H1 (cell line): ENCODE measurements around the gene CD72. TPM values are rescaled to one million over a fixed set of nuclear protein-coding genes. Genes with fewer than 3 reads are reported as not detected.

Source experiments
- CTCF ChIA-PET: fragments of 300-600 bp; sonication (Branson Sonifier 250); formaldehyde crosslinking; loops from one replicate; lab custom pipeline; 2021; ENCODE audit not compliant: partially characterized antibody; lab: Charles Lee
- POLR2A ChIA-PET: fragments of 300-600 bp; sonication (Branson Sonifier 250); formaldehyde crosslinking; loops from one replicate; lab custom pipeline; 2021; ENCODE audit warnings: inconsistent platforms; ENCODE audit not compliant: partially characterized antibody; lab: Charles Lee
- DNase-seq, 2 experiments: peaks; one replicate each; pipeline versions ENCODE4 v3.0.0 to v3.0.0-alpha.2; 2010 to 2022; ENCODE audit warnings: low spot score in 2 of 2, low read depth in 1 of 2, mixed read lengths in 1 of 2
- FAIRE-seq: peaks from 2 replicates; lab custom pipeline; 2011; peaks lifted over from hg19 to GRCh38; lab: Jason Lieb, UNC
- H2AFZ ChIP-seq: 2 replicates; pipeline ENCODE4 v1.8.1; 2012; ENCODE audit warnings: low read length, inconsistent platforms
- H2AK5ac ChIP-seq: 2 replicates; pipeline ENCODE4 v1.6.1; 2013; ENCODE audit warnings: low read depth, low read length
- H2BK120ac ChIP-seq: replicated peaks from 2 replicates; pipeline ENCODE3; 2013; ENCODE audit warnings: low read depth, low read length, inconsistent platforms
- H2BK12ac ChIP-seq: 2 replicates; pipeline ENCODE4 v1.6.1; 2013; ENCODE audit warnings: low read depth, low read length
- H2BK15ac ChIP-seq: 2 replicates; pipeline ENCODE4 v1.6.1; 2013; ENCODE audit warnings: low read length
- H2BK20ac ChIP-seq: 2 replicates; pipeline ENCODE4 v1.6.1; 2013; ENCODE audit warnings: low read length
- H2BK5ac ChIP-seq: 2 replicates; pipeline ENCODE4 v1.6.1; 2013; ENCODE audit warnings: low read depth, low read length
- H3K14ac ChIP-seq: 2 replicates; pipeline ENCODE4 v1.6.1; 2013; ENCODE audit warnings: inconsistent platforms; ENCODE audit not compliant: insufficient read length
- H3K18ac ChIP-seq: 2 replicates; pipeline ENCODE4 v1.6.1; 2013; ENCODE audit warnings: low read length; ENCODE audit errors: extremely low read depth
- H3K23ac ChIP-seq: 2 replicates; pipeline ENCODE4 v1.6.1; 2013; ENCODE audit warnings: inconsistent platforms; ENCODE audit not compliant: insufficient read length
- H3K23me2 ChIP-seq: 2 replicates; pipeline ENCODE4 v1.6.1; 2013; ENCODE audit warnings: low read depth, low read length
- H3K27ac ChIP-seq: 2 replicates; pipeline ENCODE4 v1.6.1; 2011; ENCODE audit warnings: low read depth, low read length, inconsistent platforms
- H3K27me3 ChIP-seq, 4 experiments: replicated peaks in 1 of 4; 1 replicate in 1 of 4; 2 replicates in 3 of 4; pipeline versions ENCODE4 v1.6.1 to v1.8.1; 2011 to 2013; ENCODE audit warnings: low read length in 3 of 4, mild to moderate bottlenecking in 3 of 4, inconsistent platforms in 2 of 4, mixed read lengths in 2 of 4, moderate library complexity in 1 of 4; ENCODE audit not compliant: control insufficient read depth in 3 of 4, insufficient read depth in 3 of 4; ENCODE audit errors: extremely low read depth in 1 of 4
- H3K36me3 ChIP-seq, 4 experiments: 2 replicates each; pipeline versions ENCODE4 v1.6.1 to v1.8.1; 2011 to 2013; ENCODE audit warnings: mild to moderate bottlenecking in 4 of 4, low read length in 3 of 4, moderate library complexity in 2 of 4, control low read depth in 1 of 4, inconsistent platforms in 1 of 4; ENCODE audit not compliant: insufficient read depth in 4 of 4, control insufficient read depth in 2 of 4
- H3K4ac ChIP-seq: replicated peaks from 2 replicates; pipeline ENCODE3; 2013; ENCODE audit warnings: low read length, low read depth, mixed read lengths, inconsistent platforms; ENCODE audit not compliant: insufficient read length
- H3K4me1 ChIP-seq, 4 experiments: replicated peaks in 1 of 4; 1 replicate in 1 of 4; 2 replicates in 3 of 4; pipeline versions ENCODE4 v1.6.1 to v1.8.1; 2011 to 2013; ENCODE audit warnings: low read length in 3 of 4, inconsistent platforms in 2 of 4, mixed read lengths in 1 of 4; ENCODE audit not compliant: insufficient read depth in 4 of 4, control insufficient read depth in 3 of 4
- H3K4me2 ChIP-seq, 2 experiments: 2 replicates each; pipeline versions ENCODE4 v1.6.1 to v1.8.1; 2011 to 2013; ENCODE audit warnings: low read depth in 2 of 2, low read length in 2 of 2, control low read depth in 1 of 2, inconsistent platforms in 1 of 2, mild to moderate bottlenecking in 1 of 2; ENCODE audit not compliant: insufficient read depth in 1 of 2
- H3K4me3 ChIP-seq, 4 experiments: fragments of 200-600, 300-600 bp in 1 of 4; sonication (generic), shearing (Covaris generic), sonication (Bioruptor Twin) in 1 of 4; 2 replicates each; pipeline versions ENCODE4 v1.5.1 to v1.8.1; 2011 to 2016; ENCODE audit warnings: low read length in 4 of 4, low read depth in 3 of 4, control low read depth in 2 of 4, inconsistent platforms in 2 of 4, mild to moderate bottlenecking in 2 of 4, mixed read lengths in 1 of 4, moderate library complexity in 1 of 4; ENCODE audit not compliant: insufficient read depth in 2 of 4; ENCODE audit errors: extremely low read depth in 1 of 4
- H3K56ac ChIP-seq: replicated peaks from 2 replicates; pipeline ENCODE3; 2013; ENCODE audit warnings: low read depth, mild to moderate bottlenecking, mixed read lengths, low read length, inconsistent platforms; ENCODE audit not compliant: insufficient read length
- H3K79me1 ChIP-seq: 2 replicates; pipeline ENCODE4 v1.6.1; 2013; ENCODE audit warnings: low read depth, low read length, control low read depth
- H3K79me2 ChIP-seq, 2 experiments: 2 replicates each; pipeline versions ENCODE4 v1.6.1 to v1.8.1; 2012 to 2013; ENCODE audit warnings: low read length in 2 of 2, mild to moderate bottlenecking in 2 of 2, inconsistent platforms in 1 of 2; ENCODE audit not compliant: insufficient read depth in 2 of 2, control insufficient read depth in 1 of 2
- H3K9ac ChIP-seq, 4 experiments: replicated peaks in 1 of 4; 1 replicate in 1 of 4; 2 replicates in 3 of 4; pipeline versions ENCODE4 v1.6.1 to v1.8.1; 2011 to 2013; ENCODE audit warnings: low read depth in 3 of 4, low read length in 3 of 4, control low read depth in 2 of 4, mild to moderate bottlenecking in 2 of 4, moderate library complexity in 2 of 4, inconsistent platforms in 1 of 4; ENCODE audit errors: extremely low read depth in 1 of 4
- H3K9me3 ChIP-seq, 2 experiments: 2 replicates each; pipeline versions ENCODE4 v1.6.1 to v1.8.1; 2012 to 2013; ENCODE audit warnings: mild to moderate bottlenecking in 2 of 2, moderate library complexity in 2 of 2, control low read depth in 1 of 2, inconsistent platforms in 1 of 2, low read depth in 1 of 2, low read length in 1 of 2, mixed read lengths in 1 of 2; ENCODE audit not compliant: insufficient read depth in 2 of 2
- H4K20me1 ChIP-seq, 2 experiments: replicated peaks in 1 of 2; 2 replicates each; pipeline versions ENCODE3 to v1.8.1; 2011 to 2013; ENCODE audit warnings: inconsistent platforms in 2 of 2, low read length in 2 of 2, mild to moderate bottlenecking in 1 of 2; ENCODE audit not compliant: insufficient read depth in 2 of 2, control insufficient read depth in 1 of 2
- H4K5ac ChIP-seq: 2 replicates; pipeline ENCODE4 v1.6.1; 2013; ENCODE audit warnings: low read length, low read depth, mixed read lengths, inconsistent platforms; ENCODE audit not compliant: insufficient read length
- H4K8ac ChIP-seq: 2 replicates; pipeline ENCODE4 v1.8.0; 2013; ENCODE audit warnings: mild to moderate bottlenecking, moderate library complexity, low read length, inconsistent platforms; ENCODE audit not compliant: insufficient read depth; ENCODE audit errors: extremely low read depth
- H4K91ac ChIP-seq: replicated peaks from 2 replicates; pipeline ENCODE3; 2013; ENCODE audit warnings: low read length, mixed read lengths, inconsistent platforms; ENCODE audit not compliant: insufficient read length
- CBX5 ChIP-seq: fragments of 300-800, 300-1000 bp; sonication (generic); IDR thresholded peaks from 2 replicates; pipeline ENCODE4 v1.7.1; 2016; ENCODE audit warnings: antibody characterized with exemption, low read length, low read depth
- GABPA ChIP-seq: IDR thresholded peaks from 2 replicates; pipeline ENCODE4 v1.6.1; 2011; ENCODE audit warnings: mild to moderate bottlenecking, low read length, moderate library complexity, borderline replicate concordance; ENCODE audit not compliant: insufficient read depth
- PHF8 ChIP-seq: fragments of 200-600 bp; sonication (generic); conservative IDR thresholded peaks from 2 replicates; pipeline ENCODE4 v1.7.1; 2012; ENCODE audit warnings: low read depth, mild to moderate bottlenecking, inconsistent platforms, low read length, moderate library complexity
- YY1 ChIP-seq: IDR thresholded peaks from 2 replicates; pipeline ENCODE4 v1.6.1; 2011; ENCODE audit warnings: low read depth, mild to moderate bottlenecking, low read length
- WGBS, 2 experiments: shearing (Covaris generic) in 1 of 2; methylation state at CpG; one replicate each; pipeline versions ENCODE4 v1.1.6 to v1.1.7; 2013 to 2015; ENCODE audit warnings: low lambda C conversion rate in 2 of 2, mixed read lengths in 2 of 2, inconsistent platforms in 1 of 2, low coverage in 1 of 2, missing lambda C conversion rate in 1 of 2; ENCODE audit not compliant: insufficient replicate concordance in 2 of 2, insufficient coverage in 1 of 2, insufficient read length in 1 of 2; ENCODE audit errors: extremely low coverage in 1 of 2, missing lambda C conversion rate in 1 of 2; 5-methylcytosine and 5-hydroxymethylcytosine counted together
- polyA plus RNA-seq, 7 experiments: library from polyadenylated mRNA; depleted of rRNA in 3 of 7; stranded (reverse) in 5 of 7; unstranded in 2 of 7; fragments of >200 nt in 5 of 7; fragments of 200-250 nt in 2 of 7; gene quantifications; 1 replicate in 5 of 7; 2 replicates in 1 of 7; 4 replicates in 1 of 7; pipeline versions ENCODE4 v1.2.1 to v1.2.3, GENCODE V29; 2011 to 2013; ENCODE audit warnings: missing spikeins in 2 of 7, mixed read lengths in 2 of 7
- total RNA-seq: library from RNA; stranded (reverse); fragmentation: NEBNext Ultra II Directional; extraction: Animal tissue kit (Norgen Biotek cat#: 25700); gene quantifications from 2 replicates; pipeline ENCODE4 v1.2.1, GENCODE V29; 2021
- TF ChIP-seq, protein P1 (sequence below): IDR thresholded peaks from 2 replicates; pipeline ENCODE4 v1.6.1; 2011; ENCODE audit warnings: low read depth, mild to moderate bottlenecking, low read length; ENCODE audit not compliant: insufficient read depth

Gene CD72
- total and polyA plus RNA-seq, 2 of the 8 experiments (the other 6 are each of a cell fraction or from before 2014, with no cell fraction given), result 4.0 to 4.5 TPM

DNA sequence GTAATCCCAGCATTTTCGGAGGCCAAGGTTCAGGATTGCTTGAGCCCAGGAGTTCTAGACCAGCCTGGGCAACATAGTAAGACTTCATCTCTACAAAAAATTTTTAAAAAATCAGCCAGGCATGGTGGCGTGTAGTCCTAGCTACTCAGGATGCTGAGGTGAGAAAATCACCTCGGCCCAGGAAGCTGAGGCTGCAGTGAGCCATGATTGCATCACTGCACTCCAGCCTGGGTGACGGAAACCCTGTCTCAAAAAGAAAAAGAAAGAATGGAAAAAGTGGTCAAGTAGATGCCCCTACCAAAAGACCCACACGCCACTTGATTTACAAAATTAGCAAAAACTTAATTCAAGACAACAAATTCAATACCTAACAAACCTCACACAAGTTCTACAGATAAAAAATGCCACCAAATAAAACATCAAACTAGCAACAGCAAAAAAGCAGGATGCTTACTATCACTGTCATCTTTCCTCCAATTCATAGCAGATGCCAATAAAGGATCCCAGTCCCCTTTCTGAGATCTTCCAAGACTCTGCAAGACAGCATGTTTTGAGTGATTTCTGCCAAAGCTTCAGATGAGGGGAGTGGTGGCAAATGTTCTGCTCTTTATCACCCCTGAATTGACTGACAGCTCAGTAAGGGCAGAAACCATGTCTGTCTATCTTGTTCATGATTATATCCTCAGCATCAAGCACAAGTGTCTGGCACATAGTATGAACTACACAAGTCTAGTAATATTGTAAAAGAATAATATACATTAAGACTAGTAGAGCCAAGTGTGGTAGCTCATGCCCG is 47.3 kb downstream of the CD72 start:
- DNase-seq (no peak), FAIRE-seq (no peak)
- no peak overlapping the region for H3K23ac ChIP-seq
- H3K27me3 ChIP-seq, result no peaks in the 10 kb centered on the region
- H2BK20ac ChIP-seq, result no peak overlapping the region
- no peak overlapping the region for H2BK15ac ChIP-seq
- H2AK5ac ChIP-seq, result no peak overlapping the region
- no peaks in the 10 kb centered on the region; the same call in 1 of the 2 replicates for H3K23me2 ChIP-seq
- no peak overlapping the region for H4K5ac ChIP-seq
- H2BK12ac ChIP-seq, result no peak overlapping the region
- no peak overlapping the region for H4K91ac ChIP-seq
- no peak overlapping the region for H3K14ac ChIP-seq
- POLR2A ChIA-PET, result interaction anchor here (1.1 kb wide), 1 partner anchor 40 kb away, joined by 3 read pairs; no protein-coding TSS in a partner anchor
- H2AFZ ChIP-seq, result no peak overlapping the region
- H4K20me1 ChIP-seq, result no peaks in the 10 kb centered on the region
- H3K56ac ChIP-seq, result no peak overlapping the region
- H3K9ac ChIP-seq, result no peak overlapping the region
- no peak overlapping the region for H3K27ac ChIP-seq
- H3K4me2 ChIP-seq, result no peak overlapping the region
- no peaks in the 10 kb centered on the region for H3K79me2 ChIP-seq
- no peak overlapping the region for H4K8ac ChIP-seq
- no peaks in the 10 kb centered on the region for H3K79me1 ChIP-seq
- WGBS, 2 experiments, result 88% methylated on average over 6 of the region's 6 CpGs; no CpG with 5 or more reads in 1 of the 2 experiments
- no peak overlapping the region for H2BK5ac ChIP-seq
- no peak overlapping the region for H3K4me3 ChIP-seq
- CTCF ChIA-PET, result interaction anchor here (1.2 to 1.7 kb wide), 5 partner anchors 7 to 95 kb away, joined by 3 to 5 read pairs (median 3); a partner anchor contains a TSS
- no peak overlapping the region for H3K18ac ChIP-seq
- no peak overlapping the region for H2BK120ac ChIP-seq
- H3K4me1 ChIP-seq, result no peaks in the 10 kb centered on the region
- no peaks in the 10 kb centered on the region for H3K9me3 ChIP-seq
- H3K4ac ChIP-seq, result no peak overlapping the region
- H3K36me3 ChIP-seq, result no peaks in the 10 kb centered on the region
- TF ChIP-seq YY1 (no peak), GABPA (no peak), PHF8 (no peak), CBX5 (no peak)
- TF ChIP-seq, protein P1, sequence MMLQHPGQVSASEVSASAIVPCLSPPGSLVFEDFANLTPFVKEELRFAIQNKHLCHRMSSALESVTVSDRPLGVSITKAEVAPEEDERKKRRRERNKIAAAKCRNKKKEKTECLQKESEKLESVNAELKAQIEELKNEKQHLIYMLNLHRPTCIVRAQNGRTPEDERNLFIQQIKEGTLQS, result no peak
